Dermis microvascular lymphatic vessel endothelial cell (primary cell): ENCODE measurements around the gene HEATR3. TPM values are rescaled to one million over a fixed set of nuclear protein-coding genes. Genes with fewer than 3 reads are reported as not detected.

Experiments used
- DNase-seq, 2 donors: peaks; one replicate each; pipeline versions ENCODE4 v3.0.0 to v3.0.0-alpha.2; 2010; ENCODE audit warnings: low read depth in 2 of 2
- total RNA-seq: library from RNA; depleted of rRNA; stranded (reverse); fragments of >200 nt; gene quantifications from 2 replicates; pipeline ENCODE4 v1.2.1, GENCODE V29; 2014

HEATR3 gene
- total RNA-seq, 1 donor from 2014 or later: 26.2 TPM

DNA sequence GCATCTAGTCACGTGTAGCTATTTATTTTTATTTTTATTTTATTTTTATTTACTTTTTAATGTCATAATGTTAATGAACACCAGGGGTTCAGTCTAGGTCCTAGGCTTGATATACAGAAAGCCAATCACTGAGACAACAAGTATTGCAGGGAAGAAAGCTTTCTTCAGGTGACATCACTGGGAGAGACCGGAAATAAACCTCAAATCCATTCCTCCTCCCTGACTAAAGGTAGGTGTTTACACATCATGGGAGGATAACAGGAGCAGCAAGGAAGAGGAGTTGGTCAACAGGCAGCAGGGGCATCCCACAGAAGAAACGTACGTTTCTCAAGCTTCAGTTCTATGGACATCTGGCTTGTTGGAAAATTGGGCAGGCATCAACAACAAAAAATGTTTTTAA lies 9.5 kb upstream of the HEATR3 start:
- no peak for DNase-seq

DNA sequence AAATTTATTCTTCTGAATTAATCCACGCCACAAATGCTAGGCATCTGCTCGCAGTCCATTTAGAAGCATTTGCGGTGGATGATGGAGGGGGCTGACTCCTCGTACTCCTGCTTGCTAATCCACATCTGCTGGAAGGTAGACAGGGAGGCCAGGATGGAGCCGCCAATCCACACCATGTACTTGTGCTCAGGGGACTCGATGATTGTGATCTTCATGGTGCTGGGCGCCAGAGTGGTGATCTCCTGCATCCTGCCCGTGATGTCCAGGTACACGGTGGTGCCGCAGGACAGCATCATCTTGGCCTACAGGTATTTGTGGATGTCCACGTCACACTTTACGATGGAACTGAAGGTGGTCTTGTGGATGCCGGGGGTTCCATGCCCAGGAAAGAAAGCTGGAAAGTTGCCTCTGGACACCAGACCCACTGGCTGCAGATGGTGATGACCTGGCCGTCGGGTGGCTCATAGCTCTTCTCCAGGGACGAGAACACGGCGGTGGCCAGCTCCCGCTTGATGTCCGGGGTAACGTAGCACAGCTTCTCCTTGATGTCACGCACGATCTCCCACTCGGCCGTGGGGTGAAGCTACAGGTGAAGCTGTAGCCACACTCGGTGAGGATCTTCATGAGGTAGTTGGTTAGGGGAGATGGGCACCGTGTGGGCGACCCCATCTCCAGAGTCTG lies 7.5 kb upstream of the HEATR3 start:
- DNase-seq: no peak

DNA sequence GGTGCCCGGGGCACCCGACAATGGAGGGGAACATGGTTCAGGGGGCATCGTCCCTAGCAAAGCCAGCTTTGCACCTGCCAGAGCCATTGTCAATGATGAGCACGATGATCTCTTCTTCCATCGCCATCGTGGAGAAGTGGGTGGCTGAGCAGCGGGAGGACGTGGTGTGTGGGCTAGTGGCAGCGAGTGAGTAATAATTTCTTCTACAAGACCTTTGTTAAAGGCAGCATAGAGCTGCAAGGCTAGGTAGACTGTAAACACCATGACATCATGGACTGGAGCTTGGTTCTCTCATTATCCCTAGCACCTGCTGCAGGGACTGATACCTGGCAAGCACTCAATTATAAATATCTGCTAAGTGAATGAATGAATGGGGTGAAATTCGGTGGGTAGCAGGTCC lies 6.7 kb upstream of the HEATR3 start:
- DNase-seq: no peak

DNA sequence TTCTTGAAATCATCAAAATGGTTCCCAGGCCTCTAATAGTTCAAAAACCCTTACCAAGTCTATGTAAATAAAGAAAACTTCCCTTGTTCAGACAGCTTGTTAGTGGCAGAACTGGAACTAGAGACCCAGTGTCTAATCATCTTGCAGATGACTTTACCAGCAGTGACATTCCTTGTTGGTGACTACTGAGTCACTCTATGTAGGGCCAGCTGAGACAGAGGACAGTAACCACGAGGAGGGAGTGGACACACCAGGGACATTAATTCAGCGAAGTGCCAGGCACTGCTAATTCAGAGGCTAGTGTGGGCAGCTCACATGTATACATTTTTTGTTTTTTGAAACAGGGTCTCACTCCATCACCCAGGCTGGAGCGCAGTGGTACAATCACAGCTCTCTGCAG lies 6.1 kb upstream of the HEATR3 start:
- no peak for DNase-seq

DNA sequence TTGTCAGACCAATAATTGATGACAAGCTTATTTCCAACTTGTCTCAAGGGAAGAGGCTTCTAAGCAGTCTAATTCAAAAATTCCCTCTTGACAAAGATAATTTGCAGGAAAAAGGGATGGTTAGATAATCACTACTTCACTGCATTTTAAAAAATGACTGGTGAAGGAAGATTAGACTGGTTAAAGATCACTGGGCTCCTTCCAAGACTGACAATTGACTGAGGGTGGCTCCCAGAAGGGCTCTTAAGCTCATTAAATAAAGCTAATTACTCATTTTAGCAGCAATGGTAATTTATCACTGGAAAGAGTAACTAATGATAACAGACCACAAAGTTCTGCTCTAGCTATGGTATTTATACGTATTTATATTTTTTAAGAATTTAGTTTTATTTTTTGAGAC lies 4.4 kb upstream of the HEATR3 start:
- DNase-seq: no peak

DNA sequence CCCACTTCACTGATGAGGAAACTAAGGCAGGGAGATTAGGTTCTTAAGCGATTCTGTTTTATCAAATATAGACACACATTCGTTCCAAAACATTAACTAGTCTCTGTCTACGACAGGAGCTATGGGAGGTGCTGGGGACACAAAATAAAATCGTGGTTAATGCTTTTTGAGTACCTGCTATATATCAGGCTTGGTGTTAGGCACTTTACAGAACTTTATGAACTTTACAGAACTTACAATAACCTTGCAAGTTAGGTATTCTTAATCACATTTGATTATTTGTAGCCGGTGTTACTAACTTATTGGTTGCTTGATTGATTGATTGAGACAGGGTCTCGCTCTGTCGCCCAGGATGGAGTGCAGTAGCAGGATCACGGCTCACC lies 538 bp upstream of the HEATR3 start:
- DNase-seq: no peak

DNA sequence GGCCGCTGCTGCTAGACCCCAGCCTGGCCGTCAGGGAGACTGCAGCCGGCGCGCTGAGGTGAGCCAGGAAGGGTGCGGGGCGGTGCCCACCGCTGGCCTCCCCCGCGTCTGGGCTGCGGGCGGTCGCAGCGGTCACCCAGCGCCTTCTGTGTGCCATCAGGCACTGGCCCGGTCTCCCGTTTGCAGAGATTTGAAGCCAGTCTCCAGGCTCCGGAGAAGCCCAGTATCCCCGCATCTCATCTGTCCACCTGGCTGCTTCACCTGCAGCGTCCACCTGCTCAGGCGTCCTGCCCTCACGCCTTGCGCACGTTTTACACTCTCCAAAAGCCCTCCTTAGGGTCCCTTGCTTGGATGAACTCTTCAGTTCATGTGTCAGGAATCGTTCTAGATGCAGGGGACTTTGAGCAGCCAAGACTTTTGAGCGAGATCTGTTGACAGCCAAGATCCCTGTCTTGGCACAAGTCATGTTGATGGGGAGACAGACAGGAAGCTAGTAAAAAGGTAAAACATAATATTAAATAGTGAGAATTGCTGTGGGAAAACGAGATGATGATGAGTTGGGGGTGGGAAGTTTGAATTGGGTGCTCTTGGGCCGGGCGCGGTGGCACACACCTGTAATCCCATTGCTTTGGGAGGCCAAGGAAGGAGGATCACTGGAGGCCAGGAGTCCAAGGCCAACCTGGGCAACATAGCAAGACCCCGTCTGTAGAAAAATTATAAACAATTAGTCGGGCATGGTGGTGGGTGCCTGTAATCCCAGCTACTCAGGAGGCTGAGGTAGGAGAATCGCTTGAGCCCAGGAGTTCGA lies 916 bp downstream of the HEATR3 start:
- no peak for DNase-seq

DNA sequence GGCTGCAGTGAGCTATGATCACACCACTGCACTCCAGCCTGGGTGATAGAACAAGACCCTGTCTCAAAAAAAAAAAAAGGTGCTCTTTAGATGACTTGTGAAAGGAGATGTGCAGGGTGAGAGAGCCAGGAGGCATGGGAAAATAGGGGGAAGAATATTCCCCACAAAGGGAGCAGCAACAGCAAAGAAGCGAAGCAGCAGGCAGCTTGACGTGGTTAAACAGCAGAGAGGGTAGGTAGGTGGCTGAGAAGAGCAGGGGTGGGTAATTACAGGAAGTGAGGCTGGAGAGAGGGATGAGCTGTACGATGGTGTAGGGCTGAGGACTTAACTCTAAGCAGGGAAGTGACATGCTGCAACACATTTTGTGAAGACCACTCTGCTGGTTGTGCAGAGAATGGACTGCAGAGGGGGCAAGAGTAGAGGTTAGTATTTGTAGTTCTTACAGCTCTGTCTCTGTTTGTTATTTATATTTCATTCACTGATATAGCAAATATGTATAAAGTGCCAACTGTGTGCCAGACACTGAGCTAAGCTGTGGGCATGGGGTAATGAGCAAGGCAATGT lies 1.6 kb downstream of the HEATR3 start:
- peak; percentile 68 to 75 for DNase-seq

DNA sequence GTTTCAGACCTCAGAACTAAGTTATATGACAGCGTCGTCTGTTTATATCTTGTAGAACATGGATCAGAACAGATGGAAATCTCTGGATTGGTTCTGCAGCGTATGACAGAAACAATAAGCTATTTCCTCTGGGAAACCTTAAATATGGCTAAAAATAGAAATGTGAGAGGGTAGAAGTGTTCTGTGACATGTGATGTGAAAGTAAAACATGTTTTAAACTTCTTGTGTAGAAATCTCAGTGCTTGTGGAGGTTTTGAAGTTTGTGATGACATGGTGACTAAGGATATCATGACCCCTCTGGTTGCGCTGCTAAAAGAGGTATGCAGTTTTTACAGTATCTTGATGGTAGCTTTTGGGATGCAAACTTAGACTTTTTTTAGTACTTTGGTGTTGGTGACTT lies 2.8 kb downstream of the HEATR3 start:
- peak in 1 of 2 donors; percentile 39 for DNase-seq

DNA sequence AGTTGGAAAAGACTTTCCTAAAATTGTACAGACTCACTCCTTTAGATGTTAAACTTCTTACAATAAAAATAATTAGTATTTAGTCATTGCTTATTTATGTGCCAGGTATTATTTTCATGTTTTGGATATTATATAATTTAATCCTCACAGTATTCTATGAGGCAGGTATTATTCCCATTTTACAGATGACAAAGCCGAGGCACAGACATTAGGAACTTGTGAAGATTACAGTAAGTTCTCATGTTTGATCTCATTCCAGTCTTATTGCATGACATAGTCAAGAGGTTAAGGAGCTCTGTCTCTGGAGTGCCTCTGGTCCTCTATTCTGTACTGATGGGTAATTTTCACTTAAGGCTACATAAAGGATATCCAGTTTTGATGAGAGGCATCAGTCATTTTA lies 3.3 kb downstream of the HEATR3 start:
- DNase-seq: no peak

DNA sequence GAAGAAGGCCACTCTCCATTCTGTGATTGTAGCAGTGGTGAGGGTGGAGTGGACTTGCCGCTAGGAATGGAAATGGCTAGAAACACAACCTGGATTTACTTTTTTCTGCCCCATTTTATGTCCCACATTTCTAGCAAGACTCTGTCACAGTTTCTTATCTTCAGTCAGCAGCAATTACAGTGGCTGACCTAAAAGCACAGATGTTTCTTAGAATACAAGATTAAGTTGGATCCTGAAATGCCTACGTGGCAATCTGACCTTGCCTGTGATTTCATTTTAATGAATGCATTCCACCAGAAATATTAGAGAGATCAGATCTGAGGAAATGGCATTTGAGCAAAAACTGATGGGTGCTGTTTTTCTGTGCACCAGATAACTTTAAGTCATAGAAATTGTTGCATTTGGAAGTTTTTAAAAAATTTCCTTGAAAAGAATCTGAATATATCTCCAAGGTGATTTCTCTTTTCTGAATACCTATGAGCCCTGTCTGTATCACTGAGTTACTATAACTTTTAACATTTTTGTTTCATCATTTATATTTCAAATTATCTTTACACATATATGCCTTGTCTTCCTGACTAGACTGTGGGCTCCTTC lies 5.4 kb downstream of the HEATR3 start:
- DNase-seq: no peak

DNA sequence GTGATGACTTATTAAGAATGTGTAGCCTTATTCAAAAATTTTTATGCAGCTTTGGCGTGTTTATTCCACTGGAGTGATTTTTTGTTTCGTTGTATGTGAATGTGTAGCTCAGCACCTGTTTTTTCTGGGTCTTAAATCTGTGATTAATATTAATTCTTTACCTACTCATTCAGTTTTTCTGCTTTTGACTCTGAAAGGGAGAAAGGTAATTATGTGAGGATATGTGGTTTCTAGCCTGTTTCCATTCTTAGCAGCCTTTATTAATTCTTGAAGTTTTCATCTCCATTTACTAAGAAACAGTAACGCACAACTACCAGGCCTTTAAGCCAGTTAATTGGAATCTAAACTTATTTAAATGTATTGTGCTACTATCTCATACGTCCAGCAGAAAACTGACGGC lies 7.0 kb downstream of the HEATR3 start:
- no peak for DNase-seq

DNA sequence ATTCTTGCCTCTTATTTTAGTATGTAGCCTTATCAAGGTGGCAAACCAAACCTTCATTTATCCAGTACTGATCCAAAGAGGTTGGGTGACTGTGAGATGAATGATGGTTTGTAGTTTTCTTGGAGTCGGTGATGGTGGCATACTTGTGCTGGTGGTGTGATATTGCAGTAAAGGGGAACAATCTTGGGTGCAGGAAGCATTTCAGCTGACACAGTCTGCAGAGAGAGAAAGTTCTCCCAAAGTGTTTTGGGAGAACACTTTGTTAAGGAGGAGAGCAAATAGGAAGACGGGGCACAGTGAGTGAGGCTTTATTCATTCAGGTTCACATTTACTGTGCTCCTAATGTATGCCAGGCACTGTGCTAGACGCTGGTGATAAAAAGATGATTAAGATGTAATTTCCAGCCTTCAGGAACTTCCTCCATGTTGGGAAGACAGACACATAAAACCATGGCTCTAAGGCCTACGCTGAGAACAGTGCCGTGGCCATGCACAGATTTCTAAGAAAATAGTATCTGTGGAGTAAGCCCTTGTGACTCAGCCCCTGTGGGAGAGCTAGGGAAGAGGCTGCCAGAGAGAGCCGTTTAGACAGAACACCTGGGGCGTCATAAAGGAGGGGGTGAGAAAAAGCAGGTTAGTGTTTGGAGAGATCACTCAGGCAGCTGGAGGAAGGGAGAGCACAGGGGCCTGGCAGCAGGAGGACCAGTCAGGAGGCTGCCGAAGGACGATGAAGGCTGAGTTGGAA lies 13.8 kb downstream of the HEATR3 start:
- DNase-seq: no peak

DNA sequence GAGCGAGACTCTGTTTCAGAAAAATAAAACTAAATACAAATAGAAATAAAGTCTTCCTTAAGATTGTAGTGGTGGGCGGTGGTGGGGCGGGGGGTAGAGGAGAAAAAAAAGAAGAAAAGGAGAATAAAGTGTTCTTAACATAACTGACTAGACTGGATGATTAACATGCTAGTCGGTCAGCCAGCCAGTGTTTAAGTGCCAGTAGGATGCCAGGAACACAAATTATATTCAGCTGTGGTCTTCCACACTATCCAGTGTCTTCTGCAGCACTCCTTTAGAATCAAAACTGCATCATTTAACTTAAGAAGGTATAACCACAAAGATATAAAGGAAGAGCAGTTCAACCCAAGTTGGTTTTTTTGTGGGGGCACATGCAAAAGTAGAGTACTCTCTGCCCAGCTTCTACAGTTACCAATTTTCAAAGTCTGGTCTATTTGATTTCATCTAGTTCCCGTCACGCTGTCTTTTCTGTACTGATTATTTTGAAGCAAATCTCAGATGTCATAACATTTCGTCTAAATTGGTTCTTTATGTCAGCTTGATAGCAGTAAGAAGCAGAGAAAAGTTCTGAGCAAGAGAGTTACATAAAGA lies 15.8 kb downstream of the HEATR3 start:
- no peak for DNase-seq

DNA sequence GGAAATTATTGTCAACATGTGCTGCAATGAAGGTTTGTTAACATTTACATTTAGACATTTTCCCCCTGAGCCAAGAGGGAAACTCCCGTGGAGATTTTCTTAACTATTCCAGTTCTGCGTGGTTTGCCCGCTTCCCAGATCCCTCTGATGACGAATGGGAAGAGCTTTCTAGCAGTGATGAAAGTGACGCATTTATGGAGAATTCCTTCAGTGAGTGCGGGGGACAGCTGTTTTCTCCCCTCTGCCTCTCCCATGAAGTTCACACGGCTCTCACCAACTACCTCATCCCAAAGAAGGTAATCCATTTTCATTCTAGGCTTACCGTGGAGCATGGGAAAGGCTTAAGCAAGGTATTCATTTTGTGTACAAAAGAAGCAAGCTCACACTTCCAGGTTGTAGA lies 18.2 kb downstream of the HEATR3 start:
- no peak for DNase-seq

DNA sequence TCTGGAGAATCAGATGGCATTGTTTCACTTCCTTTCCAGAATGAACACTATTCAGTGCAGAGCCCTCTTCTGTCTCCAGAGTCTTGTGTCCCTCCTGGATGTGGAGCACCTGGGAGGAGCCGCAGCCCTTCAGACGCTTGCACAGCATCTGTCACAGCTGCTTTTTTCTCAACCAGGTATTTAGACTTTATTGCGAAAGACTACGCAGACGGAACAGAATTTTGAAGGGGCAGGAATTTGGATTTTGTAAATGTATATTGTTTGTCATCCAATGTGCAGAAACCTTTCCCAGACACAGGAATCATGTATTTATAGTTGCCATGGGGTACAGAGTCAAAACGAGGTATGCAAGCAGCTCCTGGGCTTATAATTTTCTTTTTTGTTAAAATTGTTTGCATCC lies 20.4 kb downstream of the HEATR3 start:
- no peak for DNase-seq

DNA sequence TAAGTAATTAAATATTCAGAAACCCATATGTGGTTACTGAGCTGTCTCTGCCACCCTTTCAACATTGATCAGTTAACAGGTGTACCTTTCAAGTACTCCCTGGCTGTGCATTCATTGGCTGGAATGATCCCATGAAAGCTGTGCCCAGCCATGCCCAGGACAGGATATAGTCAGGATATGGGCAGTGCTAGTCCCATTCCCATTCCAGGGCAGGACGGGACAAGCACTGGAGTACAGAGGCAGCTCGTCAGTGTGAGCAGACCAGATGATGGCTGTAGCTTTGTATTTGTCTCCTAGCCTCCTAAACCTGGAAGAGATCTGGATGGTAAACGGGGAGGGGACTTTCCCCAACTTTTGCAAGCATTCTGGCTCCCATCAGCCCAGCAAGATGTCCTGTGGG lies 22.5 kb downstream of the HEATR3 start:
- no peak for DNase-seq

DNA sequence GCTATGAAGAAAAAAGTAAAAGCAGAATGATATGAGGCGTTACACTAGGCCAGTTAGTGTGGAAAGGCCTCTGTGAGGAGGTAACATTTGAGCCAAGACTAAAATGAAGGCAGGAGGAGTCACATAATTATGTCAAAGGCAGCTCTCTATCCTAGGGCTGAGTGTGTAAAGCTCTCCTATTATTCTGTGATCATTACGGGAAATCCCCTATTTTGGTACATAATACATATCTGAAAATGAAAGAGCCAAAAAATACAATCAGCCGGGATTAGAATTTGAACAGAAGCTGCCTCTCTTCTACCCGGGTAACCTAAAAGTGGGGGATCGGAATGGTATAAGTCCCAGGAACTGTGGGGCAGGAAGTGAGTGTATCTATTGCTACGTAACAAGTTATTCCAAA lies 27.1 kb downstream of the HEATR3 start:
- peak in 1 of 2 donors; percentile 5 for DNase-seq

DNA sequence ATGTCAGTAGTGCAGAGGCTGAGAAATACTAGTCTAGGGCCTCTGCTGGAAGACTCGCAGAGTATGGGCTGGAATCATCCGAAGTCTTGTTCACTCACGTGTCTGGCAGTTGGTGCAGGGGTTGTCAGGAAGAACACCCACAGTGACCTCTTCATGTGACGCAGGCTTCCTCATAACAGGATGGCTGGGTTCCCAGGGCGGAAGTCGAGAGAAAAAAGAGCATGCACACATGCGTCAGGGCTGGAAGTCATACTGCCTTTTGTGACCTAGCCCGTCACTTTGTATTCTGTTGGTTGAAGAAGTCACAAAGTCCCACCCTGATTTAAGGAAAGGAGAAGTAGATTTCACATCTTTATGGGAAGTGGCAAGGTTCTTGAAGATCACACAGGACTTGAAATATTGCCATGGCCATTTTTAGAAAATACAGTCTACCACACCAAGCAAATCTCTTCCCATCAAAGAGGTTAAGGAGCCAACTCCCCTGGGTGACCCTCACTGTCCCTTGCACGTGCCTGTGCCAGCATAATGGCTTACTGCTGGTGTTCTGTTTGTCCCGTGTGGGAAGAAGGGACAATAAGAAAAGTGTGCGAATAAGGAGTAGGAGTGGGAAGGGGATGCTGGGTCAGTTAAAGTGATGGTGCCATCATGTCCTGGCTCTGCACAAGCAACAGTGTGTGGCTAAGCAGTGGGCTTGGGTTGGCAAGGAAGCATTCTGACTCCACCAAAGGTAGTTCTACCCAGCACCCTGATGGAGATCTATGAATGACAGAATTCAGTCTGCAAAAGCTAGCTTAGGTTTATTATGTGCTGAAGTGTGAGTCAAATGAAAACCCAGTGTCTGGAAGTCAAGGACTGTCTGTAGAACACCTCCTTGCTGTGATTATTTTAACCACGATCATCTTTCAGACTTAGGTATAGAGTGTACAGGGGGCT lies 28.1 kb downstream of the HEATR3 start:
- peak; percentile 88 to 89 for DNase-seq

DNA sequence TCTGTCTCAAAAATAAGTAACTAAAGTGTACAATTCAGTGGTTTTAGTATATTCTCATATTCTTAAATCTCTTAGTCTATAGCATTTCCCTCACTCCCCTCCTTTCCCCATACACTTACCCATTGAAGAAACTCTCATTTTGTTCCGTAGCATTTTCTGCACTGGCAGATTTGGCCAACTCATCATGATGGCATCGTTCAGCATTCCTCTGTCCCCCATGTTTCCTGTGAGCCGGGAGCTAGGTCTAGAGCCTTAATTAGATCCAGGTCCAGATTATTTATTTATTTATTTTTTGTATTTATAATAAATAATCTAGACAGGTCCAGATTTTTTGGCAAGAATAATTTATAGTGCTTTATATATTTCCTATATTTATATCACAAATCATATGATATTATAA lies 31.0 kb downstream of the HEATR3 start:
- no peak for DNase-seq
